ENCODE results near the gene ASIC2. TPM values are rescaled to one million over a fixed set of nuclear protein-coding genes. Genes with fewer than 3 reads are reported as not detected.

The ASIC2 gene
- total RNA-seq, 4 donors from 2014 or later = 0.80 to 1.8 (median 1.4) TPM; not detected in 1

GRCh38 chr17:33053676-33054075 lies 239.4 kb downstream of the ASIC2 start:
- Histone ChIP-seq H3K9me3 (no peaks in the 10 kb centered on the region), H3K27ac (no peak overlapping the region), H3K27me3 (no peaks in the 10 kb centered on the region), H3K4me3 (no peak overlapping the region), H3K4me1 (no peaks in the 10 kb centered on the region), H3K36me3 (no peaks in the 10 kb centered on the region)
- DNase-seq = no peak
- TF ChIP-seq POLR2A (IDR thresholded peaks at IDR 0.05) = no peak
- TF ChIP-seq, protein P1, sequence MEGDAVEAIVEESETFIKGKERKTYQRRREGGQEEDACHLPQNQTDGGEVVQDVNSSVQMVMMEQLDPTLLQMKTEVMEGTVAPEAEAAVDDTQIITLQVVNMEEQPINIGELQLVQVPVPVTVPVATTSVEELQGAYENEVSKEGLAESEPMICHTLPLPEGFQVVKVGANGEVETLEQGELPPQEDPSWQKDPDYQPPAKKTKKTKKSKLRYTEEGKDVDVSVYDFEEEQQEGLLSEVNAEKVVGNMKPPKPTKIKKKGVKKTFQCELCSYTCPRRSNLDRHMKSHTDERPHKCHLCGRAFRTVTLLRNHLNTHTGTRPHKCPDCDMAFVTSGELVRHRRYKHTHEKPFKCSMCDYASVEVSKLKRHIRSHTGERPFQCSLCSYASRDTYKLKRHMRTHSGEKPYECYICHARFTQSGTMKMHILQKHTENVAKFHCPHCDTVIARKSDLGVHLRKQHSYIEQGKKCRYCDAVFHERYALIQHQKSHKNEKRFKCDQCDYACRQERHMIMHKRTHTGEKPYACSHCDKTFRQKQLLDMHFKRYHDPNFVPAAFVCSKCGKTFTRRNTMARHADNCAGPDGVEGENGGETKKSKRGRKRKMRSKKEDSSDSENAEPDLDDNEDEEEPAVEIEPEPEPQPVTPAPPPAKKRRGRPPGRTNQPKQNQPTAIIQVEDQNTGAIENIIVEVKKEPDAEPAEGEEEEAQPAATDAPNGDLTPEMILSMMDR (IDR thresholded peaks at IDR 0.05) = no peak

DNA sequence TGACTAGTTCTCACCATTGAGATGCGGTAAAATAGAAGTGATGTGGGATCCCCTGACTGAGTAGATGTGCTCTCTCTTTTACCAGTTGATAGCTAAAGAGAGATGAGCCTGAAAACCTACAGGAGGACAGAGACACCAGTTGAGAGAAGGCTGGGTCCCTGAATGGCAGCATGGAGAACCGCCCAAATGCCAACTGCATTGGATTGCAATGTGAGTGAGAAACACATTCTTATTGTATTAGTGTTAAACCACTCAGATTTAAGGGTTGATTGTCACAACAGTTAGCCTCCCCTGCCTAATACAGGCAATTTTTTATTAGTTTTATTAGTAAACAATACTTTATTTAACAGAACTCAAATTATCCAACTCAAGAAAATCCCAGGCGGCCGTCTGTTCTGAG lies 240.2 kb downstream of the ASIC2 start:
- no peak for DNase-seq
- Histone ChIP-seq H3K4me1 (no peaks in the 10 kb centered on the region), H3K27ac (no peak overlapping the region), H3K27me3 (no peaks in the 10 kb centered on the region), H3K4me3 (no peak overlapping the region), H3K9me3 (no peaks in the 10 kb centered on the region), H3K36me3 (no peaks in the 10 kb centered on the region)
- TF ChIP-seq, protein P1 (IDR thresholded peaks at IDR 0.05) = no peak

DNA sequence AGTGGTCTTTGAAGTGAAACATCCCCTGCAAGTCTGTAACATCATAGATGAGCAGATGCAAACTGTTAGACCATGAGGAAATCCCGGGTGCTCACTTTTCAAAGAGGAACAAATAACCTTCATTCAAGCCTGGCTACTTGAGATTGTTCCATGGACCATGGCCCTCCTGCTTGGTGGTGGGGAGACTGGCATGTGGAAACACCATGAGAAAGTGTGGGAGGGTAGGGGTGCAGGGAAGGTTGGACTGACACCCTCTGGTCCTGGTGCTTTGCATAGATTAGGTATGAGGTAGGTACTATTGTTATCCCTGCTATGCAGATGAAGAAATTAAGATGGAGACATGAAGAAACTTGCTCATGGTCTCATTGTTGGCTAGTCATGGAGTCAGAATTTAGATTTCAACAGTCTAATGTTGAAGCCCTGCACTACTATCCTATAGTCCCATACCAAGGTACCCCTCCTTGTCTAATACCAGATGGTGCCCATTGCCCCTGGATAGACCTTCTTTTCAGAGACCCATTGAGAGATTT lies 242.4 kb downstream of the ASIC2 start:
- no peaks in the 10 kb centered on the region for H3K4me1 ChIP-seq
- no peaks in the 10 kb centered on the region for H3K9me3 ChIP-seq
- TF ChIP-seq, protein P1 (IDR thresholded peaks at IDR 0.05) = no peak
- no peak for TF ChIP-seq POLR2A (IDR thresholded peaks at IDR 0.05)
- H3K36me3 ChIP-seq = no peaks in the 10 kb centered on the region
- DNase-seq = no peak
- no peak overlapping the region for H3K4me3 ChIP-seq
- H3K27me3 ChIP-seq = no peaks in the 10 kb centered on the region
- no peak overlapping the region for H3K27ac ChIP-seq

- no peak overlapping the region for H3K27ac ChIP-seq
- no peak overlapping the region for H3K4me3 ChIP-seq
- DNase-seq = peak in 2 of 3 donors; percentile 56 to 80
- no peaks in the 10 kb centered on the region for H3K4me1 ChIP-seq
- no peaks in the 10 kb centered on the region for H3K9me3 ChIP-seq
- TF ChIP-seq, protein P1 (IDR thresholded peaks at IDR 0.05) = peak in 5 of 6 experiments; percentile 10 to 76 (median 69)
- TF ChIP-seq POLR2A (IDR thresholded peaks at IDR 0.05) = no peak
- H3K36me3 ChIP-seq = no peaks in the 10 kb centered on the region
- H3K27me3 ChIP-seq = no peaks in the 10 kb centered on the region
These were observed 243.2 kb downstream of the ASIC2 start for GRCh38 chr17:33049781-33050414.

- DNase-seq = no peak
These were observed 246.5 kb downstream of the ASIC2 start for GRCh38 chr17:33046361-33047255.

More at GRCh38 chr17:33046361-33047255, 246.5 kb downstream of the ASIC2 start:
- Histone ChIP-seq H3K27me3 (no peaks in the 10 kb centered on the region), H3K9me3 (no peaks in the 10 kb centered on the region), H3K4me3 (no peak overlapping the region), H3K36me3 (no peaks in the 10 kb centered on the region), H3K4me1 (no peaks in the 10 kb centered on the region), H3K27ac (no peak overlapping the region)
- TF ChIP-seq, protein P1 (IDR thresholded peaks at IDR 0.05) = no peak
- TF ChIP-seq POLR2A (IDR thresholded peaks at IDR 0.05) = no peak
